ENCODE results near the gene EHMT1. TPM values are rescaled to one million over a fixed set of nuclear protein-coding genes. Genes with fewer than 3 reads are reported as not detected.
A peak's percentile ranks its signal among the peaks of the same experiment; 100 is the strongest.

Gene EHMT1
- total and polyA plus RNA-seq, 2 of the 13 experiments (the other 11 are each of a cell fraction or from before 2014, with no cell fraction given), result 23.0 to 27.1 TPM

- TF ChIP-seq CCDC6 (CRISPR knock-in tag; IDR thresholded peaks at IDR 0.05) (peak; percentile 93), TCF7L2 (IDR thresholded peaks at IDR 0.05; ENCODE audit: low read depth, low read length) (no peak), TEAD2 (CRISPR knock-in tag; IDR thresholded peaks at IDR 0.05) (no peak), SNRNP70 (IDR thresholded peaks at IDR 0.05; ENCODE audit: low read depth, low read length) (no peak), DNMT1 (CRISPR knock-in tag; IDR thresholded peaks at IDR 0.05) (peak; percentile 98), CHCHD3 (CRISPR knock-in tag; IDR thresholded peaks at IDR 0.05) (no peak), ZNF138 (CRISPR knock-in tag; IDR thresholded peaks at IDR 0.05; ENCODE audit: low read depth) (peak; percentile 28; the same call in 1 of the 2 replicates), DR1 (CRISPR knock-in tag; IDR thresholded peaks at IDR 0.05) (peak; percentile 49), SP2 (CRISPR knock-in tag; IDR thresholded peaks at IDR 0.05) (peak; percentile 95), CHD4 (IDR thresholded peaks at IDR 0.05; ENCODE audit: borderline replicate concordance, low read length) (no peak), FOXA3 (CRISPR knock-in tag; IDR thresholded peaks at IDR 0.05) (peak; percentile 36; the same call in 1 of the 2 replicates), MEIS2 (CRISPR knock-in tag; IDR thresholded peaks at IDR 0.05) (peak; percentile 53), JUND (CRISPR knock-in tag; IDR thresholded peaks at IDR 0.05) (peak; percentile 46; the same call in 1 of the 2 replicates), ELK4 (CRISPR knock-in tag; IDR thresholded peaks at IDR 0.05; ENCODE audit: borderline replicate concordance) (no peak), ZNF382 (CRISPR knock-in tag; IDR thresholded peaks at IDR 0.05; ENCODE audit: borderline replicate concordance) (no peak), RFX5 (IDR thresholded peaks at IDR 0.05; ENCODE audit: low read depth, low read length) (0 out of 2 replicates have a peak, but pooled peaks have one; percentile 44), SAP130 (CRISPR knock-in tag; IDR thresholded peaks at IDR 0.05; ENCODE audit: low read depth) (peak; percentile 96), KLF6 (CRISPR knock-in tag; IDR thresholded peaks at IDR 0.05) (peak; percentile 80), NFKB2 (CRISPR knock-in tag; IDR thresholded peaks at IDR 0.05; ENCODE audit: borderline replicate concordance) (no peak), IKZF4 (CRISPR knock-in tag; IDR thresholded peaks at IDR 0.05; ENCODE audit: borderline replicate concordance, low read depth, not compliant biosample characterization) (peak; percentile 77), ZNF317 (CRISPR knock-in tag; IDR thresholded peaks at IDR 0.05) (no peak), ZNF251 (CRISPR knock-in tag; IDR thresholded peaks at IDR 0.05) (no peak)
- TF ChIP-seq, protein P1, sequence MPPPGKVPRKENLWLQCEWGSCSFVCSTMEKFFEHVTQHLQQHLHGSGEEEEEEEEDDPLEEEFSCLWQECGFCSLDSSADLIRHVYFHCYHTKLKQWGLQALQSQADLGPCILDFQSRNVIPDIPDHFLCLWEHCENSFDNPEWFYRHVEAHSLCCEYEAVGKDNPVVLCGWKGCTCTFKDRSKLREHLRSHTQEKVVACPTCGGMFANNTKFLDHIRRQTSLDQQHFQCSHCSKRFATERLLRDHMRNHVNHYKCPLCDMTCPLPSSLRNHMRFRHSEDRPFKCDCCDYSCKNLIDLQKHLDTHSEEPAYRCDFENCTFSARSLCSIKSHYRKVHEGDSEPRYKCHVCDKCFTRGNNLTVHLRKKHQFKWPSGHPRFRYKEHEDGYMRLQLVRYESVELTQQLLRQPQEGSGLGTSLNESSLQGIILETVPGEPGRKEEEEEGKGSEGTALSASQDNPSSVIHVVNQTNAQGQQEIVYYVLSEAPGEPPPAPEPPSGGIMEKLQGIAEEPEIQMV (CRISPR knock-in tag; IDR thresholded peaks at IDR 0.05; ENCODE audit: low read depth), result no peak; the same call in 1 of the 2 replicates
- TF ChIP-seq, protein P2, sequence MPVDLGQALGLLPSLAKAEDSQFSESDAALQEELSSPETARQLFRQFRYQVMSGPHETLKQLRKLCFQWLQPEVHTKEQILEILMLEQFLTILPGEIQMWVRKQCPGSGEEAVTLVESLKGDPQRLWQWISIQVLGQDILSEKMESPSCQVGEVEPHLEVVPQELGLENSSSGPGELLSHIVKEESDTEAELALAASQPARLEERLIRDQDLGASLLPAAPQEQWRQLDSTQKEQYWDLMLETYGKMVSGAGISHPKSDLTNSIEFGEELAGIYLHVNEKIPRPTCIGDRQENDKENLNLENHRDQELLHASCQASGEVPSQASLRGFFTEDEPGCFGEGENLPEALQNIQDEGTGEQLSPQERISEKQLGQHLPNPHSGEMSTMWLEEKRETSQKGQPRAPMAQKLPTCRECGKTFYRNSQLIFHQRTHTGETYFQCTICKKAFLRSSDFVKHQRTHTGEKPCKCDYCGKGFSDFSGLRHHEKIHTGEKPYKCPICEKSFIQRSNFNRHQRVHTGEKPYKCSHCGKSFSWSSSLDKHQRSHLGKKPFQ (CRISPR knock-in tag; IDR thresholded peaks at IDR 0.05; ENCODE audit: insufficient replicate concordance), result peak; percentile 59
Observed at GRCh38 chr9:137578518-137579258, 40.1 kb upstream of the EHMT1 start, which contains the start of gene DPH7 (continued).

All from HepG2 (cell line).